Activated CD4-positive, alpha-beta T cell treated with anti-CD3 and anti-CD28 coated beads for 48 hours (primary cell): ENCODE data around the gene SNX5.

ENCODE experiments used
- DNase-seq: peaks from one replicate; pipeline ENCODE4 v3.0.0-alpha.2; 2020

SNX5 gene

DNA sequence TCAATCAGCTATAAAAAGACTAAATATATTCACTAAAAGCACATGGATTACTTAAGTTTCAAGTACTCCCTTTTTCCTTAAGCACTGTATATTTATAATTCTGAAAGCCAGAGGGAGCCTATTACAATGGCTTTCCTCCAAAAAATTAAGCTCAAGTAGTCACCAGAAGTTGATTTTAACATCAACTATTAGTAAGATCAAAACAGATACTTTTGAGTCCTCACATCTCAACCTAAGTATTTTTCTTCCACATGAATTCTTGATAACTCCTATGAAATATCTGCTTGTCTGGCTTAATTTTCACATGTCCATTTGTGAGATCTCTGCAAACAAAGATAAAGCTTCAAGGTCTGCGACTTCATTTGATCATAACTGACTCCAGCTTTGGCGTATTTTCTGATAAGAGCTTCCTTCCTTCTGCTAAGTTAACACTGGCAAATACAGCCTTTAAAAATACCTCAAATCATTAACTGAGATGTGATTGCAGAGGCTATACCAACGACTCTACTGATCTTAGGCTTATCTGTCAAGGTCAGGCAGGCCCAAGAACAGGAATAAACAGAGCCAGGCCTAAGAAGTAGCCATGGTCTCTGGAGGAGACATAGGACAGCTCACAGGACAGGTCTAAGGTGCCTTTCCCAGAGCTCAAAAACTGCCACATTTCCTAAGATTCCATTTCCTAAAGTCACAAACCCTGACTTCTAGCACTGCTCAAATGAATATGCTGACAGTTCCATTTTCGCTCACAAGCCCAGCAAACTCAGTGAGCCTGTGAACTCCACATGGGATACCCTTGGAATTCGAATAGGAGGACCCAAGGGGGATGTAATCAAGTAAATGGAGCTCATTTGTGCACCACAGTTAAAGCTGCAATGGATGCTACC, 10.0 kb downstream of the SNX5 start:
- DNase-seq, result no peak

DNA sequence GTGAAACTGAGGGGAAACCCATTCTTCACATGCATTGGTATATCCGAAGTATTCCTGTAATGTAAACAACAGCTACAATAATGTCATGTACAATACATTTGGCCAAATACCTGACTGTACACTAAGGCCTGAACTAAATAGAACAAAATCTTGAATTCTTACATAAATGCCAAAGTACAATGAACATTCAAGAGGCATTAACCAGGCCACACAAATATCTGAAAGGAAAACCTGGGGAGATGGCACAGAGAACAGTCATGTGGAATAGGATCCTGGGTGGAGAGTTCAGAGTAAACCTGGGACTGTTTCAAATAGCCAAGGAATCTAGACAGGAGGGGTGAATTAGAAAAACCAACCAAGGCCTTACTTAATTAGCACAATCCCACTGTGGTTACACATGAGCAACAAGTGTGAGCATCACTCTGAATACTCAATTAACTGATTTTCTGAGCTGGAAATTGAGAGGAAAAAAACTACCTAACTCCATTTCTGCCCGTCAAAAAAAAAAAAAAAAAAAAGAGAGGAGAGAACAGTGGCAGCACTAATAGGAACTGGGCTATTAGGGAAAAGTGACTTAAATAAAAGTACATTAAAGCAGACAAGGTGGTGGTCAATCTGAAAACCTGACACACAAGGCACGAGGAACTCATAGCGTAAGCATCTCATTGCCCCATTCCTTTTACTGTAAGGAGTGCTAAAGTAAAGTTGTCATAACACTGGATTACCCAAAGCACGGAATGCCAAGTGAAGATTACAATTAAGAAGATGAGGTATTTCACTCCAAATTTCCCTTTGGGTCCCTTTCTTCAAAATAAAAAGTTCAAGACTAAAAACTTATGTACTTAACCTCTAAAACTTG, 10.9 kb downstream of the SNX5 start:
- no peak for DNase-seq

DNA sequence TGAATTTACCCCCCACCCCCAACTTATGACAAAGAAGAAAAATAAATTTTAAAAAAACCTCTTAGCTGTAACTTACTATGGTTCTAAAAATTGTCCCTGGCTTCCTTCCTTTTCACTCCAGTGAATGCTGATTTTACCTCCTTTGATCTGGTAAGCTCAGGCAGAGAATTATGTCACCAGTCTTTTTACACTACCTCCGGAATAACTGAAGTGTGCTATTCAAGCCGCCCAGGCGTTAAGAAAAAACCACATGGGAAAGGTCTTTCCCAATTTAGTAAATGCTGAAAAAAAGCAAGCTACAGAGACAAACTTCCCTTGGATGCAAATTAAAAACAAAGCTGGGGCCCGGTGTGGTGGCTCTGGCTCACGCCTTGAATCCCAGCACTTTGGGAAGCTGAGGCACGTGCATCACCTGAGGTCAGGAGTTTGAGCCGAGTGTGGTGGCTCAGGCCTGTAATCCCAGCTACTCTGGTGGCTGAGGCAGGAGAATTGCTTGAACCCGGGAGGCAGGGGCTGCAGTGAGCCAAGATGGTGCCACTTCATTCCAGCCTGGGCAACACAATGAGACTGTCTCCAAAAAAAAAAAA, 12.4 kb downstream of the SNX5 start:
- no peak for DNase-seq

DNA sequence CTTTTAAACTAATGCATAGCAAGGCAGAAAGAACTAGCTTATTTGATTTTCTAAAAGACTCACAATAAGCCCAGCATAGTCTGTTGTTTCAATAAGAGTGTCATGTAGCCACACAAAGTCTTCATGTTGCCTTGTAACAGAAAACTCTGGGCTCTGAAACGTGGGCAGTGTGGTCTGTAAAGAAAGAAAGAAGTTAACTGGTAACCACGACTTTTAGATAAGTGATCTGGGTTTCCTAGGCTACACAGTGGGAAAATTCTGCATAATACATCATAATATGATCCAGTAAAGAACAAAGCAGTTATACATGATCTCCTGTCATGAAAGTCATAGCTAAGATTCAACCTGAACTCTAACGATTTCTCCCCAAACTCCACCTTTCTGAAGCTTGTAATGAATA, 13.3 kb downstream of the SNX5 start:
- DNase-seq, result no peak

DNA sequence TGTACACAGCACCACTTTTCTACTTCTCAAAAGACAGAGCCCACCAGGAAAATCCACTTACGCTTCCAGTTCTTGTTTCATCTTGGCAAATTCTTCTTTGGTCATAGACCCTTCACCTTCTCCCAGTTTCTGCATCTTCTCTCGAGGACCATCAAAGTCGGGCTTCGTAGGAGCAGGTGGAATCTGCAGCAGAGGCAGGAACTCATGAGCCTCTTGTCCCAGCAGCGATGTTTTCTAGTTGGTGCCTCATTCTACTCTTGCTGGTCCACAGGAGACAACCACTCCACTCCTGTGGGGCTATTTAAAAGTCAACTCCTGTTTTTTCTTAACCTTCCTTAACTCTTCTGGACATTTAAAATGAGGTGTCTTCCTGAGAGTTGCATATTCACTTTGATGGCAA, 14.7 kb downstream of the SNX5 start:
- DNase-seq, result no peak

DNA sequence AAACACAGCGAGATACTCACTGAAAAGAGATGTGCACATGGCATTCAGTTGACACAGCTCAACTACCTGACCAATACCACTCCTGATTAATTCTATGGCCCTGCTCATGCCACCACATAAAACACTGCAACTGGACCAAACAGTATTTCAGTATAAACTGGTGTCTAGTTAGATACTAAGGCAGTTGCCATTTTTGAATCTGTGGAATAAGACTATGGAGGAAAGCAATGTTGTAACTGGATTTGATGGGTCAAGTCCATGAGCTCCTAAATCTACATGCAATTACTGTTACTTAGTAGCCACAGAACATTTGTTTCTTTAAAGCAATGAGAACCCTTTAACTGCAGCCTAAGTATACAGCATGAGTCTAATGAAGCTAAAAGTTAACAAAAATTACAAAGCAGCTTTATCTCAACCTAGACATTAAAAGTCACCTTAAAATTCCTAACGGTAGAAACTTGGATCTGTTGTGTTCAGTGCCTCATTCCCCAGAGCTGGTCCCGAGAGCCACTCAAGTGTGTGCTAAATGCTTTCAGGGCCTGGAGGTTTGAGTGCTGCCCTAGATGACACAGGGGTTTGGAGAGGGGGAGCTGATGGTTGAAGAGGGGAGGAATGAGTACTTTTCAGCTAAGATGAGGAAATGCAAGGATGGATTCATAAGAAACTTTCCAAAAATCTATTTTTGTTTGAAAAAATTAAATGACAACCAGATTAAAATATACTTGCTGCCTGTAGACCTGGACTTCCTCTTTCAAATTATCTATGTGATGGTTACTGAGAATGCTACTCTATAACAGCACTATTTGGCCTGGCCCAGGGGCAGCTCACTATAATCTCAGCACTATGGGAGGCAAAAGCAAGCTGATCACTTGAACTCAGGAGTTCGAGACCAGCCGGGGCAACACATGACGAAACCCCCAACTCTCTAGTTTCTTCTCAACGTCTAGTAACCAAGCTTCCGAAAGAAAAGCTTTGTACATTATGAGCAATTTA, 15.6 kb downstream of the SNX5 start:
- no peak for DNase-seq

DNA sequence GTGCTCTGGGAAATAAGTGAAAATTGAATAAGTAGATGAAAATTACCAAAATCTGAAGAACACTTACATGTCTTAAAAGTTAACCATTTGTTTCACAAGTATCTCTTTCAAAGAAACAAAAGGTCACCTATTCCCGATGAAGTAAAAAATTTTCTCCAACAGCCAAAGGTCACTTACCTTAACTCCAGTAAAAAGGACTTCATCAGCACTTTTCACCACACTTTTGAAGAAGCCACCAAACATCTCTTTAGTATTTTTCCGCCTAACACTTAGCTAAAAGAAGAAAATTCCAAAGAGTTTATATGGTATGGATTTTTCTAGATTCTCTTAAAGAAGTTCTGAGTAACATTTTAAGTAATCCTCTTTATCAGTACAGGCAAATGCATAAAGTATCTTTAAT, 17.3 kb downstream of the SNX5 start:
- no peak for DNase-seq

DNA sequence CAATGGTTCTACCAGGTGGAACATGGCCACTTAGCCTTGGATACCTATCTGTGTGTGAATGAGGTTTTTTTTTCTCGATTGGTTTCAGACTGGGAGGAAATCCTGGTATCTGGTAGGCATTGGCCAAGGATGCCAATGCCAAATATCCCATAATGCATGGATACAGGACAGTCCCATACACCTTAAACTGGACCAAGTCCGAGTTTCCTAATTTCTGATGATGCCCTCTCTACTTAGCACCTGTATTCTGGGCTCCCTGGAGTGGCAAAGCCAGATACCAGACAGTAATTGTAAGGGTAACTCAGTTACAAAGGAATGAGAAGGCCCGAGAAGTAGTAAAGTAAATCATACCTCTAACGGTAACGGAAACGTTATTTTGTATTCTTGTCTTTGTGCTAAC, 17.9 kb downstream of the SNX5 start:
- no peak for DNase-seq

DNA sequence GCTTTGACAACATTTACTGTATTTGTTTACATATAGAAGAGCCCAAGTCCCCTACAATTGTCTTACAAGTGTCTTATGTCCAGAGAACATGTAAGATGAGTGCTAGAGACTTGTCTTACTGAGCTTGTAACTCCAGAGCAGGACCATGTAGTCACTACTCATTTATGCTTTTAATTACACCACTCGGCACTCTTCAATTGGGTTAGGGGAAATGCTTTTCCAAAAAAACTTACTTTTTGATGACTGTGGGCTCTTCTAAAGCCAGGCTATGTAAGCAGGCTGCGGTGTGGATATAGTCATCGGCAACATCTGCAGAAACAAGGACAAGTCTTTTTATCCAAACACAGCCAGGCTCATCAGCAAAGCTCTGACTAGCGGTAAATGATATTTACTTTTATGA, 18.7 kb downstream of the SNX5 start:
- no peak for DNase-seq

DNA sequence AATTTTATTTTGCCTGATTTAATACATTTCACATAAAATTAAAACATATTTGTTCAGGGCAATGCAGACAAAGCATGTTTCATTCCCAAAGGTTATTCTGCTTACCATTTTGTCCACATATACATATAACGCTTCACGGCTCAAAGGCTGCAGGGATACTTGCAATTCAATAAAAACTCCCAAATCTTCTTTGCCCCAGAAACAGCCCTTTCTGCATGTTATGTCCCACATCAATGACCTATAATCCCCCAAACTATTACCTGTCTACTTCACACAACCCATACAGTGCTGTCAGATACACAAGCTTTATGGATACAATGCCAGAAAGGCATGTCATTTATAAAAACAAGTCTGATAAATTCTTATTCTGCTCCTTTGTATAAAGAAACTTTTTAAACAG, 20.2 kb downstream of the SNX5 start:
- no peak for DNase-seq

DNA sequence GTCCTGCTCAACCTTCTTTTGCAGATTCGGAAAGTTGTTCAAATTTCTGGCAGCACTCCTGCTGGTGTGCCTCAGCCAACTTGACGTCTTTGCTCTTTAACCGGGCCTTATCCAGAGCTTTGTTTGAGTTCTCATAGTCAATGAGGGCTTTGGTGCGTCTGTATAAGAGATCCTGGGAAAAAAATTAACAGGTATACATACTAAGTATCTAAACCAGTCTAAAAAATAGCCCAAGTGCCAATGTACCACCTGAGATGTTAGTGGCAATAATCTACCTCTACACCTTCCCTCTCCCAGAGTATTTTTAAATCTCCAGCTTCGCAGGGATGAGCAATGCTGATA, 21.1 kb downstream of the SNX5 start:
- DNase-seq, result no peak

DNA sequence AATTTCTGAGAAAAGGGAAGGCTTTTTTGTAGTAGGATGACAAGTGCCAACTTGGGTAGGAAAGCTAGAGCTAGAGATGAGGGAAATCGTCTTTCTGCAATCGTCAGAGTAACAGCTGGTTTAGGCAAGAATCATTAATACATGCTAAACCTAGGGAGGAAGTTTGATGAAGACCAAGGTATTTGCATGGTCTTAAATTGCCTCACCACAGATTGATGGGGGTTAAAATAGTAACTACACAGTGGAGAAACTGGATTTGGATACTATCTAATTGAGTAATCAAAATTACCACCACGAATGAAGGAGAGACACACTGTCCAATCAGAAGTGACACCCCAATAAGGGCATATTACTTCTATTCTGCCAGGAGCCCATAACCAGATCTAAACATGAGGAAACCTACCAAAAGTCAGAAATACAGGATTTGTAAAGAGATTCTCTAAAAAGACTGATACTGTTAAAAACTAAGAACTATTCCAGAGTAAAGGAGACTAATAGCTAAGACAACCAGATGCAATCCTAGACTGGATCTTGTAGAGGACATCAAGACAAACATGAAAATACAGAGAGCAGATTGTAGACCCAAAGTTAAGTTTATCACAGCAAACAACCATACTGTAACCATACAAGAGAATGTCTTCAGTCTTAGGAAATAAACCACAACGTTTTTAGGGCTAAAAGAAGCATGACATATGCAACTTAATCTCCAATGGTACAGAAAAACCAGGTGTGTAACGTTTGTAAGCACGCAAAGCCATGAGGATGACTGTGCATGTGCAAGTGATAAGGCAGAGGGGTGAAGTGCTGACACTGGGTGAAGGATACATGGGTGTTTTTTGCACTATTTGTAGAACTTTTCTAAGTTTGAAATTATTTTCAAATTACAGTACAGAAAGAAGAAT, 21.8 kb downstream of the SNX5 start:
- no peak for DNase-seq

DNA sequence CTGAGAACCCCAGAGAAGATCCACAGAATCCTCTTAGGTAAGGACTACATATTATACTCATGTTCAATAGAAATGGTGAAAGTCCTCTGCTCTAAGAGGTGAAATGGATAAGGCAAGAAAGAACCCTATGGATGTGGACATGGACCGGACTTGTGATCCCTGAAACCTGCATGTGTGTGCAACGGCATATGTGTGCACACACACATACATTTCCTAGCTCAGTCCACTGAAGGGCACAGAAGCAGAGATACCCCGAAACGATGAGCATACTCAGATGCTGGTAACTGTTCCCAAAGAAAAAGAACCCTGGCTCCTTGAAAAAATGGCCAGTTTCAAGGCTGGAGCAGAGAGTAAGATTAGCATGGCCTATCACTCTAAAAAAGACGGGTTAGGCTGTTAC, 22.6 kb downstream of the SNX5 start:
- no peak for DNase-seq

DNA sequence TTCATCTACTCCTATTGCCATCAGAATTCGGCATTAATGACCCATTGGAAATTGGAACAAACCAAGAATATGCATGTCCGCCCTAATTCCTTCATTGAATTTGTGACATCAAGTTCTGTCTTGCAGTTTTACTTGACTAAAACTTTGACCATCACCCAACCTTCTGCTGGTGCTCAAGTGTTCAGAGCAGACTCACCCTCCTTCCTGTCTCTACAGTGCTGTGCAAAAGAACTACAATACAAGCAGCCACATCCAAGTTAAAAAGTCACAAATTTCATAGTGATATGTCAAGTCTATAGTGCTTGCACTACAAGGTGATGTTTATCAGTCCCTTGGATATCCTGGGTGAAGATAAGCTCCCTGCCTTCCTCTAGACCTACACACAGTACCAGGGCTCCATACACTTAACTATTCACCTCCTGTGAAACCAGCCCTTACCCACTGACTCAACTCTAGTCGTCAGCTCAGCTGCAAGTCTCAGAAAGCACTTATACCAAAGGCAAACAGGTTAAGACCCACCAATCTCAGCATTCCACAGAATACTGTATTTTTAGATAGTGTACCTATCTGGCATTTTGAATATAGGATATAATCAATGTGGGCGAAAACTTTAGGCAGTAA, 23.6 kb downstream of the SNX5 start:
- no peak for DNase-seq

DNA sequence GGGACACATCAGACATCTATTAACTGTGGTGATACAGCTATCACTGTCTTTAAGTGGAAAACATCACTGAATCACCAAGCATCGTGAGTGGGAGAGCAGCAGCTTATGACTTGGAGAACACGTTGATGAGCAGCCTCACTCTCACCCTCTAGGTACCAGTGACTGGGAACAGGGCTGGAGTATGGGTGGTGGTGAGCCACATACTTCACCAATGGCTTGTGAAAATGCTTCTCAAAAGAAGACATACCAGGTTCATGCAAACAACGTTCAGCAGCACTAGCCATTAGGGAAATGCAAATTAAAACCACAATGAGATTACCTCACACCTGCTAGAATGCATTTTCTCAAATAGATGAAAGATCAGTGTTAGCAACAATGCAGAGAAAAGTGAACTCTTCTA, 25.3 kb downstream of the SNX5 start:
- no peak for DNase-seq

DNA sequence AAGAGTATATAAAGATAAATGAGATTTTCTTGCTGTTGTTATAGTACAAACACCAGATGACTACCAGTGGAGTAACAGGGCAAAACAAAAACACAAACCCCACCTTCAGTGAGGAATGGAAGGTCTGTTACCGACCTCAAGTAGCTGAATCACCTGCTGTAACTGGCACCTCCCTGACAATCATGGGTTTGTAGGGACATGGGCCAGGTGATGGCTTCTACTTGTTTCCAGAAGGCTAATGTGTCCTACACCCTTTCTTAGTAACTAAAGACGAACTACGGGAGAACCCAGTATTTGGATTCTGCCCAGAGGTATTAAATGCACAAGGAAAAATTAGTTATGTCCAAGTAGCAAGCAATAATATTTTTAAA, 26.8 kb downstream of the SNX5 start:
- no peak for DNase-seq

DNA sequence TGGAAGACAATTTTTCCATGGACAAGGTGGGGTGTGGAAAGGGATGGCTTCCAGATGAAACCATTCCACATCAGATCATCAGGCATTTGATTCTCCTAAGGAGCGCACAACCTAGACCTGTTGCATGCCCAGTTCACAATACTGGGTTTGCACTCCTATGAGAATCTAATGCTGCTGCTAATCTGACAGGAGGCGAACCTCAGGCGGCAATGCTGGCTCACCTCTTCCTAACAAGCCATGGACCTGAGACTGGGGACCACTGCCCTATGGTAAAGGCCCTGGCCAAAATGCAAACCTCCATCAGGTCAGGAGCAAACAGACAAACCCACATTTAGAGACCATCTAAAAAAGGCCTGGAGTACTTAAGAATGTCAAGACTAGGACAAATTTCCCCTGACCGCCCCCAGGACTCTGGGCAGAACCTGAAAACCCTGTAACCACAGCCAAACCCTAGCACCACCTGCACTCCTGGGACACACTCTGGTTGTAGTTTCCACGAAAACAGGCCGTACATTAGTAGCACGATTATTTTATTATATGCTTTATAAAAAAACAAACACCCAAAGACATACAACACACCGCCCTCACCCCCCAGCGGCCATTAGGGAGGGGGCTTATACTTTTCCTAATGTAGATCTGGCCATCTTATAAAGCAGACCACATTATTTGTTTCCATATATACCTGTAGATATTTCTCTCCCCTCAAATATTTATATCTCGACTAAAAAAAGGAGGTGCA, 27.3 kb downstream of the SNX5 start:
- DNase-seq, result no peak

DNA sequence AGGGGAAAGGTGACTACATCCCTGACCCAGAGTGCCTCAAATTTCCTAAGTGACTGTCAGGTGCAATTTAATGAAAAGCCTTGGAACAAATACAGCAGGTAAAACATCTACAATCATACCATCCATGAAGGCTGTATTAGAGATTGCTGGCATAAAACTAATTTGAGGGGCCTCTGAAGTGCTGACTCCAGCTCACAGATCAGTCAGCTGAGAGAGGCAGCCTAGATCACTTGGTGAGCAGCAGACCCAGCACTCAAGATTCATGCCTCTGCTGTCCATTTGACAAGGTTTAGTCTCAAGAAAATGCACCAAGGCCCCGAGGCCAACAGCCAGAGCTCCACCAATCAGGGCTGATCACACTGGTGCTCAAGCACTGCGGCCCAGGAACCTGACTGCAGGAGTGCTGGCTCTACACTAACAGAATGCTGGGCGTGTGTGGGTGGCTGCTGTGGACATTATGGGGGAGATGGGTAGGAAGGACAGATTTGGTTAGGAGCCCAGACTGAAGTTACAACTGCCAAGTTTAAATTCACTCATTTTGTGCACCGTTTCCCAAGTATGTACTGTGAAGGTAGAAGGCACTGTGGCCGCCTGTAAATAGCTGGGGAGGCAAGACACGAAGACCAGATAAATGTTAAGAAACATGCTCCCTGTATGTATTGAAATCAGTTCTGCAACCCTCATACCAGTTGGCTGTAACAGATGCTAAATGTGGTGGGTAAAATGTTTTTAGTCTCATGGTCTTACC, 28.2 kb downstream of the SNX5 start:
- DNase-seq, result no peak

DNA sequence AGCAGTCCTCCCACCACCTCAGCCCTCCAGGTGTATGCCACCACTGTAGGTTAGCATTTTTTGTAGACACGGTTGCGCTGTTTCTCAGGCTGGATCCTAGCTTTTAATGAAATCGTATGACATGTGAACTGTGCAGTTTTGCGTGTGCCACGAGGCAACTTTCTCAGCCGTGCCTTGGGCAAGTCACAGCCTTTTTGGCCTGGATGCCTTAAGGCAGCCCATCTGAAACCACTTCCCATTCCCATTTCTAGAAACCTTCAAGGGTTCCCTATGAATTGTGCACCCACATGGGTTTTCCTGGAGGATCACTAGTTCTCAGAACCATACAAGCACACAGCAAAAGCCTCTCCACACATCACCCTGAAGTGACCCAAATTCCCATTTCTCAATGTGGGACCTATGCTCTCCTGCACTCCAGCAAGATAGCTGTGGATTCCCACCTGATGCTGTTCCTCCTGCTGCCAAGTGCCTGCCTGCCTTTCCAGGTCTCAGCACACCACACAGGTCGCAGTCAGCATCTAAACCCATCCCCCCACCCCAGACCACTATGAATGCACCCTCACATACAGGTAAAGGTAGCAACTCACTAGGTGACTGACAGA, 28.9 kb downstream of the SNX5 start:
- no peak for DNase-seq
